ENCODE measurements around the gene YWHAE.

DNA sequence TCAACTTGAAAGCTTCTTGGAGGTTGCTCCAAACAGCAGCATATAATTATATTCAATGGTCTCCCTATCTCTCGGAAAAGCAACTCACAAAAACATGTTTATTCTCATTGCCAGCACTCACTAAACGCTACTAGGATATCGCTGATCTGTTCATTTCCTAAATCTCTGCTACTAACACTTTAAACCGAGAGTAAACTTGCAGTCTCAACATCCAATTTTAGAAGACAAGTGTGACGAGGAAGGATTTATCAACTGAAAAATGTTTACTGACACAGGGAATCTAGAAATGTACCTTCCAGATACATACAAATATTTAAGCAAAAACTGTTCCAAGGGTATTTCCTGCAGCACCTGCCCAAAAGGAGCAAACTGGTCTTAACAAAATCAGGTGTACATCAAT is 56.5 kb downstream of the YWHAE start:
- TF ChIP-seq, protein P1, sequence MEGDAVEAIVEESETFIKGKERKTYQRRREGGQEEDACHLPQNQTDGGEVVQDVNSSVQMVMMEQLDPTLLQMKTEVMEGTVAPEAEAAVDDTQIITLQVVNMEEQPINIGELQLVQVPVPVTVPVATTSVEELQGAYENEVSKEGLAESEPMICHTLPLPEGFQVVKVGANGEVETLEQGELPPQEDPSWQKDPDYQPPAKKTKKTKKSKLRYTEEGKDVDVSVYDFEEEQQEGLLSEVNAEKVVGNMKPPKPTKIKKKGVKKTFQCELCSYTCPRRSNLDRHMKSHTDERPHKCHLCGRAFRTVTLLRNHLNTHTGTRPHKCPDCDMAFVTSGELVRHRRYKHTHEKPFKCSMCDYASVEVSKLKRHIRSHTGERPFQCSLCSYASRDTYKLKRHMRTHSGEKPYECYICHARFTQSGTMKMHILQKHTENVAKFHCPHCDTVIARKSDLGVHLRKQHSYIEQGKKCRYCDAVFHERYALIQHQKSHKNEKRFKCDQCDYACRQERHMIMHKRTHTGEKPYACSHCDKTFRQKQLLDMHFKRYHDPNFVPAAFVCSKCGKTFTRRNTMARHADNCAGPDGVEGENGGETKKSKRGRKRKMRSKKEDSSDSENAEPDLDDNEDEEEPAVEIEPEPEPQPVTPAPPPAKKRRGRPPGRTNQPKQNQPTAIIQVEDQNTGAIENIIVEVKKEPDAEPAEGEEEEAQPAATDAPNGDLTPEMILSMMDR (IDR thresholded peaks at IDR 0.05) = no peak
- no peak for TF ChIP-seq POLR2A (IDR thresholded peaks at IDR 0.05)

Data from testis (tissue), 2 donors.